Measurements from ENCODE around the gene REM2. TPM values are rescaled to one million over a fixed set of nuclear protein-coding genes. Genes with fewer than 3 reads are reported as not detected.
"Not testable (repeated sequence)": the region's sequence is repeated elsewhere in the genome, so short reads cannot be mapped to it uniquely, and the experiment has no call there.

Gene REM2
- total RNA-seq, 1 donor from 2014 or later = 3.0 TPM

- H3K9me3 Mint-ChIP-seq = no peaks in the 10 kb centered on the region
- H3K36me3 Mint-ChIP-seq (ENCODE audit: low read depth) = no peaks in the 10 kb centered on the region
- TF ChIP-seq CTCF (conservative IDR thresholded peaks at IDR 0.05) = no peak
- no peak overlapping the region for H3K27ac Mint-ChIP-seq (ENCODE audit: unreplicated experiment)
- no peaks in the 10 kb centered on the region for H3K27me3 Mint-ChIP-seq (ENCODE audit: low read depth)
- H3K4me1 Mint-ChIP-seq = peaks cover 7% of the 10 kb centered on the region
- DNase-seq (ENCODE audit: low read depth, low spot score) = no peak
- H3K4me3 Mint-ChIP-seq = no peak overlapping the region
Observed at GRCh38 chr14:22856428-22856827, 26.6 kb upstream of the REM2 start.

GRCh38 chr14:22860377-22860776 lies 22.6 kb upstream of the REM2 start:
- not testable (repeated sequence) for DNase-seq (ENCODE audit: low read depth, low spot score)

GRCh38 chr14:22861651-22862050 lies 21.4 kb upstream of the REM2 start:
- Mint-ChIP-seq H3K9me3 (no peaks in the 10 kb centered on the region), H3K36me3 (ENCODE audit: low read depth) (no peaks in the 10 kb centered on the region), H3K4me1 (no peaks in the 10 kb centered on the region), H3K27ac (ENCODE audit: unreplicated experiment) (no peak overlapping the region), H3K4me3 (no peak overlapping the region), H3K27me3 (ENCODE audit: low read depth) (no peaks in the 10 kb centered on the region)
- no peak for TF ChIP-seq CTCF (conservative IDR thresholded peaks at IDR 0.05)
- no peak for DNase-seq (ENCODE audit: low read depth, low spot score)

More at GRCh38 chr14:22860377-22860776, 22.6 kb upstream of the REM2 start:
- H3K27me3 Mint-ChIP-seq (ENCODE audit: low read depth); H3K9me3 Mint-ChIP-seq; H3K4me3 Mint-ChIP-seq; H3K36me3 Mint-ChIP-seq (ENCODE audit: low read depth); H3K4me1 Mint-ChIP-seq; H3K27ac Mint-ChIP-seq (ENCODE audit: unreplicated experiment): not testable (repeated sequence)

GRCh38 chr14:22864979-22865378 lies 18.0 kb upstream of the REM2 start:
- no peaks in the 10 kb centered on the region for H3K9me3 Mint-ChIP-seq
- H3K27ac Mint-ChIP-seq (ENCODE audit: unreplicated experiment) = no peak overlapping the region
- no peaks in the 10 kb centered on the region for H3K4me1 Mint-ChIP-seq

GRCh38 chr14:22865424-22866405 lies 17.3 kb upstream of the REM2 start:
- DNase-seq (ENCODE audit: low read depth, low spot score) = no peak
- H3K27me3 Mint-ChIP-seq (ENCODE audit: low read depth) = no peaks in the 10 kb centered on the region
- TF ChIP-seq CTCF (conservative IDR thresholded peaks at IDR 0.05) = peak; percentile 30
- H3K27ac Mint-ChIP-seq (ENCODE audit: unreplicated experiment) = no peak overlapping the region
- no peaks in the 10 kb centered on the region for H3K36me3 Mint-ChIP-seq (ENCODE audit: low read depth)
- H3K4me1 Mint-ChIP-seq = peaks cover 2% of the 10 kb centered on the region
- no peaks in the 10 kb centered on the region for H3K9me3 Mint-ChIP-seq
- no peak overlapping the region for H3K4me3 Mint-ChIP-seq

More at GRCh38 chr14:22864979-22865378, 18.0 kb upstream of the REM2 start:
- no peak for DNase-seq (ENCODE audit: low read depth, low spot score)
- Mint-ChIP-seq H3K27me3 (ENCODE audit: low read depth) (no peaks in the 10 kb centered on the region), H3K4me3 (no peak overlapping the region), H3K36me3 (ENCODE audit: low read depth) (no peaks in the 10 kb centered on the region)
- TF ChIP-seq CTCF (conservative IDR thresholded peaks at IDR 0.05) = no peak

GRCh38 chr14:22866874-22867273 lies 16.1 kb upstream of the REM2 start:
- no peaks in the 10 kb centered on the region for H3K27me3 Mint-ChIP-seq (ENCODE audit: low read depth)
- peaks cover 10% of the 10 kb centered on the region for H3K4me1 Mint-ChIP-seq
- no peak overlapping the region for H3K27ac Mint-ChIP-seq (ENCODE audit: unreplicated experiment)
- no peaks in the 10 kb centered on the region for H3K36me3 Mint-ChIP-seq (ENCODE audit: low read depth)
- TF ChIP-seq CTCF (conservative IDR thresholded peaks at IDR 0.05) = no peak
- peak overlapping the region; percentile 31 for H3K4me3 Mint-ChIP-seq
- no peaks in the 10 kb centered on the region for H3K9me3 Mint-ChIP-seq
- DNase-seq (ENCODE audit: low read depth, low spot score) = no peak

All from neural crest cell (in vitro differentiated cells).